Brain pericyte (primary cell): ENCODE measurements around the gene UBXN11.
"Not testable (repeated sequence)": the region's sequence is repeated elsewhere in the genome, so short reads cannot be mapped to it uniquely, and the experiment has no call there.

Experiments
- DNase-seq: peaks from one replicate; pipeline ENCODE4 v3.0.0-alpha.2; 2012; ENCODE audit warnings: low read depth, low spot score

The UBXN11 gene

GRCh38 chr1:26305667-26306289, 658 bp downstream of the UBXN11 start:
- no peak for DNase-seq

- DNase-seq = no peak
Measured at GRCh38 chr1:26302733-26303405, 3.6 kb downstream of the UBXN11 start.

GRCh38 chr1:26300578-26301275, 5.7 kb downstream of the UBXN11 start:
- no peak for DNase-seq

GRCh38 chr1:26297791-26298124, 8.7 kb downstream of the UBXN11 start:
- DNase-seq = no peak

DNA sequence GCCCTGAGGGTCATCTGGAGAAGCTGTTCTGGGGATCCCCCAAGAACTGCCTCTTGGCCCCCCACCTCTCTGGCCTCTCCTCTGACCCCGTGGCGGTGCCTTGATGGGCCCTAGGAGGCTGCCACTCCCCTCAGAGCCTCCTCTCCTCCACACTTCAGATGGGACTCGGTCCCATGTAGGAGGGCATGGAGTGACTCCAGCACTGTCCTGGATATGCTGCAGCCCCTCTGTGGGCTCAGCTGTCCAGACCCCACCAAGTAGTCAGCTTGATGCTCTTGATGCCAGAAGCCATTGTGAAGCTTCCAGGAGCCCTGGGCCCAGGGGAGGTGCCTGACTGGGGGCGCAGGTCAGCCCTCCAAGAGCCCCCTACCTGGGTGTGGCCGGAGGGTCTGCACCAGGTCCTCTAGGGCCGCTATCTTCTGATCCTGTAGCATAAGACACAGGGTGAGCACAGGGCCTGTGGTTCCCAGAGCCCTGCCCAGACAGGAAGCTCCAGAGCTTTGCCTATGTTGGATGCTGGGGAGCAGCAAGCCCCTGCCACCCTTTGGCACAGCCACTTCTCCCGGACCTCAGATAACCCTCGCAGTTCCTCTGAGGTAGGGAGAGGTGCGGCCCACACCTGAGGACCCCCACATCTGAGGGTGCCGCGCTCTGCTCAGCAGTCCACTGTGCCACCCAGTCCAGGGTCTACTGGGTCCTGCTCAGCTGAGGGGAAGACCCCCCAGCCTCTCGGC, 9.2 kb downstream of the UBXN11 start:
- DNase-seq = no peak

- no peak for DNase-seq
Measured at GRCh38 chr1:26296340-26297056, 9.9 kb downstream of the UBXN11 start.

DNA sequence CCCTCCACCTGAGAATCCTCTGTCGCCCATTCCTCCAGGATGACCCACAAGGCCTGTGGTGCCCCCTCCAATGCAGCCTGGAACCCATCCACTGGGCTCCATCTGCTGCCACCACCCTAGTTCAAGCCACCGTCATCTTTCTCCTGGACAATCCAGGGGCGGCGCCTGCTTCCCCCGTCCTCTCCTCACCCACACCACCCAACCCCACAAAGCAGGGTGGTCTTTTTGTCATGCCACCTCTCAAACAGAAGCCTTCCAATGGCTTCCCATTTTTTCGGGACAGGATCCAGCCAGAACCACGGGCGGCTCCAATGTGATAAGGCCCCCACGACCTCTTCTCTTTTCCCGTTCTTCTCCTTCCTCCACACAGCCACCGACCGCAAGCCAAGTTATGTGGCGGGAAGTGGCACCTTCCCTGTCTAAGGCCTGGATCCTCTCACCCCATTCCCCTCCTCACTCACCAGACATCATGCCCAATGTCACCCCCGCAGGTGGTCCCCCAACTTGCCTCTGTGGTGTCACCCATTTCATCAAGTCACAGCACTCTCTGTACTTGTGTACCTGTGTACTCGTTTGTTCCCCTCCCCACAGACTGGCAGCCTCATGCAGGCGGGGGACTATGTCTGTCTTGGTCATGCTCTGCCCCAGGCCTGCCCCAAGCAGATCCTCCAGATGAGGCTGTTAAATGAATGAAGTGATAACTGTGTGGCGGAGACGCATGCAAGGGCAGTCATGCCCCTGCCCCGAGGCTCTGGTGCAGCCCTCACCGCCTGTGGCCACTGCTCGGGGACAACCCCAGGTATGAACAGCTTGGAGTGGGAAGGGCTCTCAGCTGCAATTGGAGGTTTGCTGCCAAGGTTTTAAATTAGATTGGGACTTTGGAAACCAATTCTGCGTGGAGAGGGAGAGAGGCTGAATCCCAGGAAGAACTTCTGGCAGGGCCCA, 11.0 kb downstream of the UBXN11 start:
- no peak for DNase-seq

GRCh38 chr1:26293911-26294463, 12.4 kb downstream of the UBXN11 start:
- no peak for DNase-seq

- not testable (repeated sequence) for DNase-seq
Measured at GRCh38 chr1:26292735-26293134, 13.7 kb downstream of the UBXN11 start.

- no peak for DNase-seq
Measured at GRCh38 chr1:26291939-26292338, 14.5 kb downstream of the UBXN11 start.

- no peak for DNase-seq
Measured at GRCh38 chr1:26291433-26291832, 15.0 kb downstream of the UBXN11 start.

DNA sequence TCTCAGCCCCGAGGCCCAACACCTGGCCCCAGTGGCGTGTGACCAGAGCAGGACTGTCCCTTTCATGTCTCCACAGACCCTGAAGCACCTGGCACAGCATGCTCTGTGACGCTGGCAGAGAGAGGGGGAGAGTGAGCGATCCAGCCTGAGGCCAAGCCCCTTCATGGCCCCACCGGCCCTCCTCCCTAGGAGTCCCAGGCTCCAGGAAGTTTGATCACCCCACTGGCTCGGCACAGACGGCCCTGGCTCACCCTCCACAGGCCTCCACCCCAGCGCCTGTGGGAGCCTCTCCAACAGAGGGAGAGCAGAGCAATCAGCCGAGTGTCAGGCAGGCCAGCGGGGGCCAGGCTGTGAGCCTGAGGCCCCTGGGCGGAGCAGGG, 15.6 kb downstream of the UBXN11 start:
- no peak for DNase-seq

- no peak for DNase-seq
Measured at GRCh38 chr1:26290122-26290881, 16.1 kb downstream of the UBXN11 start.

DNA sequence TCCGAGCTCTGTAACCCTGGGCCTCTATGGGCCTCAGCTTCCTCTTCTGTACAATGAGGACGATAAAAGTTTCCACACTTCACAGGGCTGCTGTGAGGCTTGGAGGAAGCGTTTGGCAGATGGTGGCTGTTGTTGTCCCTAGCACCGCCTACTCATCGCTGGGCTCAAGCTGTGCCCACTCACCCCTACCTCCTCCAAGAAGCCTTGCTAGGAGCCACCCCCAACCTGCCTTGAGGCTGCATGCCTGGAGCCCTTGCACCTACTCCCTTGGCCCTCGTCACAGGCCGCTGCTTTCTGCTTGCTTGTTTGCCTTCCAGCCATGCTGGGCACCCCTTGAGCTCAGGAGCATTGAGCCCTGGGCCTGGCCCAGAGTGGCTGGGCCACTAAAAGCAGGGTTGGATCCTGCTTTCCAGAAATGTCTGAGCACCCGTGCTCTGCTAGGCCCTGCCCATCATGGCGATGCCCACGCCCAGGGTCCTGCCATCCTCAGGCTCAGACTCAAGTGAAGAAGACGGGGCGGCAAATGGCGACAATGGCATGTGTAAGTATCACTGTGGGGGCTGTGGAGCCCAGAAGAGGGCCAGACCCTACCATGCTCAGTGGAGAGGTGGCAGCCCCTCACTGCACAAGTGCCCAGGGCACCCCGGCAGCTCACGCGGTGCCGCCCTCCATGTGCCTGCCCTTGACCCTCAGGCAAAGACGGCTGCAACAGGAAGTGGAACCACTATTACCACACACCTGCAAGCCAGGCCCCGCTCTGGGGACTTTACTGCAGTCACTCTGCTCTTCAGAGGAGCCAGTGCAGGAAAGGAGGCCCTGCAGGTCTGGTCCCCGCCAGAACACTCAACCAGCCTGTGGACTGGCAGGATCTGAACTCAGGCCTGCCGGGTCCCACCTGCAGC, 17.0 kb downstream of the UBXN11 start:
- no peak for DNase-seq

DNA sequence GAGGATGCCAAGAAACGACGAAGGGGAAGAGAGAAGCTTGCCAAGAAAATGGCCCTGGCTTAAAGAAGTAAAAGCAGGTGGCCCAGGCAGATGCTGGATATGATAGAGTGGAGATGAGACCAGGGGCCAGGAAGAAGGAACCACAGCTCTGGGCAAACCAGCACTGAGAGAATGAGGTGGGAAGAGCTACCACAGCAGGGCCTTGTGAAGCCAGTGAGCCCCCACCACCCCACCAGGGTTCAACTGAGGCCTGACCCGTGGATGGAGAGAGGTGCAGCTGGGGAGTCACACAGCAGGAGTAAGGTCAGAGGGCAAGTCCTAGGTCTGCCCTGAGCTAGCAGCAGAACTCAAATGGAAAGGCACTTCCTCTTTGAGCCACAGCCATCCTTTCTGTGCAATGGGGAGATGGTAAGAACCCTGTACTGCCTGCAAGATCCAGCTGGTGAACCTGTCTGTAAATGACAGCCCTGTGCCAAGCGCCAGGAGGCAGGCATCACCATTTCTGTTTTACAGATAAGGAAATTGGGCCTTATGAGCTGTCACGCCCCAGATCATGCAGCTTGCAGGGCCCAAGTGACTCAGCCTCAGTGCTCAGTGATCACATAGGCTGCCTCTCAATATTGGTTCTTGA, 18.0 kb downstream of the UBXN11 start:
- DNase-seq = no peak

GRCh38 chr1:26287811-26288210, 18.6 kb downstream of the UBXN11 start:
- no peak for DNase-seq

GRCh38 chr1:26287033-26287711, 19.3 kb downstream of the UBXN11 start:
- DNase-seq = no peak

- no peak for DNase-seq
Measured at GRCh38 chr1:26286064-26286416, 20.4 kb downstream of the UBXN11 start.
